Endothelial cell of umbilical vein (primary cell): Measurements from ENCODE around the gene VSIG10.

ENCODE experiments used
- EZH2 ChIP-seq: IDR thresholded peaks from 2 replicates; pipeline ENCODE4 v1.6.1; 2012; ENCODE audit warnings: borderline replicate concordance, low read depth, mild to moderate bottlenecking, moderate library complexity, low read length, inconsistent platforms; ENCODE audit not compliant: severe bottlenecking
- FOS ChIP-seq: IDR thresholded peaks from 2 replicates; pipeline ENCODE4 v1.6.1; 2011; ENCODE audit warnings: mild to moderate bottlenecking, low read length, moderate library complexity, borderline replicate concordance; ENCODE audit not compliant: insufficient read depth
- GATA2 ChIP-seq: IDR thresholded peaks from 2 replicates; pipeline ENCODE4 v1.7.0; 2011; ENCODE audit warnings: low read depth, mild to moderate bottlenecking, moderate library complexity, mixed read lengths, low read length; ENCODE audit not compliant: insufficient read length, insufficient read depth
- JUN ChIP-seq: IDR thresholded peaks from 2 replicates; pipeline ENCODE4 v1.6.1; 2011; ENCODE audit warnings: borderline replicate concordance, low read depth; ENCODE audit not compliant: insufficient read length, insufficient read depth
- MAX ChIP-seq: IDR thresholded peaks from 2 replicates; pipeline ENCODE4 v1.6.1; 2011; ENCODE audit not compliant: insufficient read depth, insufficient read length
- POLR2A ChIP-seq: IDR thresholded peaks from 2 replicates; pipeline ENCODE4 v1.6.1; 2012; ENCODE audit warnings: low read depth, mild to moderate bottlenecking, control low read depth, low read length
- POLR2AphosphoS5 ChIP-seq: IDR thresholded peaks from 2 replicates; pipeline ENCODE4 v1.6.1; 2012; ENCODE audit warnings: low read depth, mild to moderate bottlenecking, control low read depth, low read length, moderate library complexity; ENCODE audit not compliant: insufficient read depth
- TF ChIP-seq, protein P1 (sequence below), 2 donors: IDR thresholded peaks; 1 replicate in 1 of 2; 2 replicates in 1 of 2; pipeline ENCODE4 v1.5.1; 2011; ENCODE audit warnings: low read length in 2 of 2, mild to moderate bottlenecking in 2 of 2, moderate library complexity in 2 of 2, control low read depth in 1 of 2, inconsistent platforms in 1 of 2, low read depth in 1 of 2; ENCODE audit not compliant: insufficient read depth in 1 of 2; ENCODE audit errors: extremely low read depth in 1 of 2

DNA sequence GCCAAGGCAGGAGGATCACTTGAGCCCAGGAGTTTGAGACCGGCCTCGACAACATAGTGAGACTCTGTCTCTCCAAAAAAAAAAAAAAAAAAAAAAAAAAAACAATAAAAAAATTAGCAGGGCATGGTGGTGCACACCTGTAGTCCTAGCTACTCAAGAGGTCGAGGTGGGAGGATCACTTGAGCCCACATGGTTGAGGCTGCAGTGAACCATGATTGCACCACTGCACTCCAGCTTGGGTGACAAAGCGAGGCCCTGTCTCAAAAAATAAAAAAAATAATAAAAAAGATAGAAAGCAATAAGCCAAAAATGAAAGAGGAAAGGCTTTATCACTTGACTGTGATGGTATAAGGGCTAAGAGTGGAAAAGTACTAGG is 21.9 kb upstream of the VSIG10 start:
- TF ChIP-seq FOS (no peak), POLR2A (no peak), MAX (no peak), EZH2 (no peak), GATA2 (no peak), POLR2AphosphoS5 (no peak), JUN (no peak)
- TF ChIP-seq, protein P1, sequence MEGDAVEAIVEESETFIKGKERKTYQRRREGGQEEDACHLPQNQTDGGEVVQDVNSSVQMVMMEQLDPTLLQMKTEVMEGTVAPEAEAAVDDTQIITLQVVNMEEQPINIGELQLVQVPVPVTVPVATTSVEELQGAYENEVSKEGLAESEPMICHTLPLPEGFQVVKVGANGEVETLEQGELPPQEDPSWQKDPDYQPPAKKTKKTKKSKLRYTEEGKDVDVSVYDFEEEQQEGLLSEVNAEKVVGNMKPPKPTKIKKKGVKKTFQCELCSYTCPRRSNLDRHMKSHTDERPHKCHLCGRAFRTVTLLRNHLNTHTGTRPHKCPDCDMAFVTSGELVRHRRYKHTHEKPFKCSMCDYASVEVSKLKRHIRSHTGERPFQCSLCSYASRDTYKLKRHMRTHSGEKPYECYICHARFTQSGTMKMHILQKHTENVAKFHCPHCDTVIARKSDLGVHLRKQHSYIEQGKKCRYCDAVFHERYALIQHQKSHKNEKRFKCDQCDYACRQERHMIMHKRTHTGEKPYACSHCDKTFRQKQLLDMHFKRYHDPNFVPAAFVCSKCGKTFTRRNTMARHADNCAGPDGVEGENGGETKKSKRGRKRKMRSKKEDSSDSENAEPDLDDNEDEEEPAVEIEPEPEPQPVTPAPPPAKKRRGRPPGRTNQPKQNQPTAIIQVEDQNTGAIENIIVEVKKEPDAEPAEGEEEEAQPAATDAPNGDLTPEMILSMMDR (IDR thresholded peaks at IDR 0.05; ENCODE audit: extremely low read depth in 1 of 2, insufficient read depth in 1 of 2, low read depth in 1 of 2, low read length in 2 of 2), result no peak
